GM12878 (cell line): ENCODE results near the gene PTGIS. TPM values are rescaled to one million over a fixed set of nuclear protein-coding genes. Genes with fewer than 3 reads are reported as not detected.

ENCODE experiments used
- ATAC-seq: fragments of 200-7000 bp; cut with Tn5 transposase; 3 replicates; pipeline ENCODE4 v1.9.1; 2020; ENCODE audit warnings: mild to moderate bottlenecking, moderate library complexity
- BruUV-seq: library from RNA; stranded (reverse); fragments of 400-500 nt; replicated peaks from 2 replicates; lab custom pipeline; 2021; lab: Mats Ljungman, UMichigan
- CTCF ChIA-PET: fragments of 300-600 bp; sonication (Branson Sonifier 250); formaldehyde crosslinking; extraction: SDS; loops from one replicate; lab custom pipeline; 2021; ENCODE audit warnings: inconsistent platforms; lab: Yijun Ruan, JAX
- POLR2A ChIA-PET: fragments of 350-600 bp; formaldehyde crosslinking; extraction: SDS; loops from one replicate; lab custom pipeline; 2021; ENCODE audit warnings: inconsistent platforms; lab: Charles Lee
- RAD21 ChIA-PET: fragments of 300-600 bp; sonication (Branson Sonifier 250); formaldehyde crosslinking; loops from one replicate; lab custom pipeline; 2023; ENCODE audit warnings: antibody characterized with exemption; ENCODE audit not compliant: unreplicated experiment; lab: Charles Lee
- SMC1A ChIA-PET: fragments of 300-600 bp; sonication (Branson Sonifier 250); formaldehyde crosslinking; loops from one replicate; lab custom pipeline; 2023; ENCODE audit not compliant: unreplicated experiment, uncharacterized antibody; lab: Charles Lee
- DNase-seq: peaks from one replicate; pipeline ENCODE4 v3.0.0-alpha.2; 2011; ENCODE audit warnings: low read depth, low spot score
- FAIRE-seq: peaks from 3 replicates; lab custom pipeline; 2011; peaks lifted over from hg19 to GRCh38; lab: Jason Lieb, UNC
- H2AFZ ChIP-seq: 2 replicates; pipeline ENCODE4 v1.6.0; 2011; ENCODE audit warnings: low read depth, low read length, control low read depth; ENCODE audit not compliant: control insufficient read depth
- H3K27ac ChIP-seq: 2 replicates; pipeline ENCODE4 v1.5.1; 2011; ENCODE audit warnings: control low read depth; ENCODE audit not compliant: control insufficient read depth, insufficient read depth
- H3K27me3 ChIP-seq, 2 experiments: replicated peaks in 1 of 2; 2 replicates each; pipeline versions ENCODE4 v1.6.0 to v1.6.1; 2011; ENCODE audit warnings: low read length in 1 of 2; ENCODE audit not compliant: control insufficient read depth in 2 of 2, insufficient read depth in 2 of 2
- H3K36me3 ChIP-seq, 2 experiments: 2 replicates each; pipeline ENCODE4 v1.5.1; 2011; ENCODE audit warnings: low read length in 1 of 2; ENCODE audit not compliant: control insufficient read depth in 2 of 2, insufficient read depth in 2 of 2
- H3K4me1 ChIP-seq: 2 replicates; pipeline ENCODE4 v1.6.1; 2011; ENCODE audit warnings: mild to moderate bottlenecking, low read length, moderate library complexity, mixed read lengths; ENCODE audit not compliant: control insufficient read depth, insufficient read depth
- H3K4me2 ChIP-seq: 2 replicates; pipeline ENCODE4 v1.6.0; 2011; ENCODE audit warnings: control low read depth; ENCODE audit not compliant: control insufficient read depth, insufficient read depth
- H3K4me3 ChIP-seq: fragments of 200-600 bp; sonication (generic); 2 replicates; pipeline ENCODE4 v1.5.1; 2016
- H3K79me2 ChIP-seq: 2 replicates; pipeline ENCODE4 v1.6.0; 2011; ENCODE audit warnings: low read length; ENCODE audit not compliant: control insufficient read depth, insufficient read depth
- H3K9ac ChIP-seq: 2 replicates; pipeline ENCODE4 v1.8.0; 2011; ENCODE audit warnings: low read length, control low read depth, mixed read lengths; ENCODE audit not compliant: control insufficient read depth, insufficient read depth
- H3K9me3 ChIP-seq: replicated peaks from 3 replicates; pipeline ENCODE4 v1.5.1; 2011; ENCODE audit warnings: mild to moderate bottlenecking, low read length; ENCODE audit not compliant: control insufficient read depth, insufficient read depth
- H4K20me1 ChIP-seq: 2 replicates; pipeline ENCODE4 v1.6.0; 2011; ENCODE audit not compliant: control insufficient read depth, insufficient read depth
- CBX3 ChIP-seq: fragments of 200-600 bp; sonication (generic); IDR thresholded peaks from 2 replicates; pipeline ENCODE4 v1.6.1; 2016; ENCODE audit warnings: low read depth, borderline replicate concordance
- CHD4 ChIP-seq: fragments of 200-600 bp; sonication (generic); IDR thresholded peaks from 2 replicates; pipeline ENCODE4 v1.6.1; 2016; ENCODE audit warnings: mild to moderate bottlenecking
- CTCF ChIP-seq, 3 experiments: IDR thresholded peaks in 2 of 3; conservative IDR thresholded peaks in 1 of 3; 2 replicates each; pipeline ENCODE4 v1.5.1; 2011; ENCODE audit warnings: low read depth in 3 of 3, low read length in 3 of 3, mild to moderate bottlenecking in 3 of 3, control low read depth in 2 of 3, moderate library complexity in 2 of 3, inconsistent platforms in 1 of 3, mixed read lengths in 1 of 3; ENCODE audit not compliant: control insufficient read depth in 2 of 3, insufficient read depth in 1 of 3; ENCODE audit errors: extremely low read depth in 1 of 3
- EP300 ChIP-seq, 2 experiments: fragments of 150-350 bp in 1 of 2; IDR thresholded peaks; 2 replicates each; pipeline ENCODE4 v1.6.1; 2011 to 2012; ENCODE audit warnings: low read depth in 2 of 2, low read length in 2 of 2, borderline replicate concordance in 1 of 2, improper control_type of control experiment in 1 of 2, inconsistent platforms in 1 of 2; ENCODE audit not compliant: control insufficient read depth in 1 of 2
- HDGF ChIP-seq: fragments of 450-650 bp; IDR thresholded peaks from 2 replicates; pipeline ENCODE4 v1.6.1; 2016; ENCODE audit warnings: antibody characterized with exemption
- KLF5 ChIP-seq: fragments of 450-650 bp; IDR thresholded peaks from 2 replicates; pipeline ENCODE4 v1.6.1; 2014; ENCODE audit warnings: mild to moderate bottlenecking; ENCODE audit not compliant: partially characterized antibody
- NFYA ChIP-seq: IDR thresholded peaks from 2 replicates; pipeline ENCODE4 v1.6.1; 2011; ENCODE audit warnings: low read depth, mild to moderate bottlenecking, low read length, improper control_type of control experiment, borderline replicate concordance
- RELB ChIP-seq: fragments of 450-650 bp; IDR thresholded peaks from 2 replicates; pipeline ENCODE4 v1.6.1; 2017; ENCODE audit warnings: low read depth, mild to moderate bottlenecking, moderate library complexity
- RUNX3 ChIP-seq: IDR thresholded peaks from 2 replicates; pipeline ENCODE4 v1.6.1; 2012; ENCODE audit warnings: low read length, inconsistent platforms
- STAT3 ChIP-seq: IDR thresholded peaks from 2 replicates; pipeline ENCODE4 v1.6.1; 2011; ENCODE audit warnings: low read depth, low read length, improper control_type of control experiment
- WRNIP1 ChIP-seq: IDR thresholded peaks from 2 replicates; pipeline ENCODE4 v1.6.1; 2011; ENCODE audit warnings: low read depth, low read length, improper control_type of control experiment, borderline replicate concordance
- ZBED1 ChIP-seq: IDR thresholded peaks from 2 replicates; pipeline ENCODE4 v1.6.1; 2016; ENCODE audit warnings: borderline replicate concordance
- ZNF592 ChIP-seq: fragments of 450-650 bp; IDR thresholded peaks from 2 replicates; pipeline ENCODE4 v1.6.1; 2017; ENCODE audit warnings: mild to moderate bottlenecking, moderate library complexity
- WGBS: methylation state at CpG from one replicate; pipeline ENCODE4 v1.1.6; 2016; ENCODE audit warnings: low lambda C conversion rate; ENCODE audit not compliant: insufficient replicate concordance, insufficient coverage; ENCODE audit errors: missing lambda C conversion rate; 5-methylcytosine and 5-hydroxymethylcytosine counted together
- in situ Hi-C: fragments of 300-500 bp; cut with MboI; formaldehyde crosslinking; loops from 9 replicates; pipeline ENCODE4 v1.14.3; 2018; ENCODE audit warnings: mixed read lengths
- intact Hi-C: fragments of 100-400 bp; cut with micrococcal nuclease; formaldehyde crosslinking; loops from one replicate; pipeline ENCODE4 v1.14.2; 2022; ENCODE audit not compliant: unreplicated experiment
- polyA plus RNA-seq, 11 experiments: library from polyadenylated mRNA; depleted of rRNA in 4 of 11; unstranded in 6 of 11; stranded (reverse) in 5 of 11; fragments of >200 nt; fragmentation: Nextera tagmentation in 4 of 11; fragmentation: Illumina TruSeq in 1 of 11; extraction: Ambion mirVana in 4 of 11; extraction: Trizol in 1 of 11; gene quantifications; 1 replicate in 1 of 11; 2 replicates in 10 of 11; pipeline versions ENCODE4 v1.2.1 to v1.2.3, GENCODE V29; 2011 to 2016; ENCODE audit warnings: inconsistent platforms in 2 of 11, missing spikeins in 2 of 11, low read depth in 1 of 11
- total RNA-seq, 4 experiments: library from RNA; depleted of rRNA in 3 of 4; stranded (reverse); fragments of >200 nt in 3 of 4; fragmentation: Illumina TruSeq in 1 of 4; extraction: Trizol in 1 of 4; gene quantifications; 2 replicates each; pipeline versions ENCODE4 v1.2.1 to v1.2.3, GENCODE V29; 2013 to 2021

The PTGIS gene
- total and polyA plus RNA-seq, 10 of the 15 experiments (the other 5 are each of a cell fraction or from before 2014, with no cell fraction given), result 0.10 TPM; not detected in 9

GRCh38 chr20:49616154-49617007 lies 48.4 kb upstream of the PTGIS start:
- in situ Hi-C loops, result no loop called here
- ChIA-PET SMC1A (interaction anchor here (0.6 to 4.2 kb wide), 4 partner anchors 14 to 229 kb away, joined by 3 to 22 read pairs (median 4); no protein-coding TSS in a partner anchor), RAD21 (interaction anchor here (1.0 kb wide), 1 partner anchor 52 kb away, joined by 4 read pairs; no protein-coding TSS in a partner anchor), CTCF (interaction anchor here (0.6 to 3.0 kb wide), 2 partner anchors 229 to 317 kb away, joined by 3 to 14 read pairs; no protein-coding TSS in a partner anchor), POLR2A (interaction anchor here (1.2 kb wide), 1 partner anchor 52 kb away, joined by 4 read pairs; no protein-coding TSS in a partner anchor)
- no peaks in the 10 kb centered on the region for H3K27me3 ChIP-seq
- H3K9me3 ChIP-seq, result no peaks in the 10 kb centered on the region
- WGBS, result 71% methylated on average over 10 of the region's 11 CpGs
- 0 out of 2 replicates have a peak, but pooled peaks cover 1% of the 10 kb centered on the region for H3K79me2 ChIP-seq
- no peak overlapping the region for H2AFZ ChIP-seq
- no TSS peak for BruUV-seq
- intact Hi-C loops, result no loop called here
- H3K9ac ChIP-seq, result no peak overlapping the region
- H3K36me3 ChIP-seq, result no peaks in the 10 kb centered on the region
- no peak overlapping the region for H3K27ac ChIP-seq
- H4K20me1 ChIP-seq, result no peaks in the 10 kb centered on the region
- H3K4me2 ChIP-seq, result no peak overlapping the region
- FAIRE-seq, result no peak
- H3K4me1 ChIP-seq, result peaks cover 24% of the 10 kb centered on the region
- H3K4me3 ChIP-seq, result no peak overlapping the region
- DNase-seq, result no peak
- no peak for ATAC-seq
- TF ChIP-seq KLF5 (no peak), HDGF (no peak), RELB (no peak), EP300 (IDR thresholded peaks at IDR 0.05; ENCODE audit: borderline replicate concordance in 1 of 2, control insufficient read depth in 1 of 2, low read depth in 2 of 2, low read length in 2 of 2) (no peak), ZBED1 (no peak), STAT3 (no peak), CTCF (IDR thresholded peaks at IDR 0.05 in 2 of 3, conservative IDR thresholded peaks at IDR 0.05 in 1 of 3; ENCODE audit: control insufficient read depth in 2 of 3, extremely low read depth in 1 of 3, insufficient read depth in 1 of 3, low read depth in 3 of 3, low read length in 3 of 3) (no peak), NFYA (no peak), WRNIP1 (no peak), CBX3 (no peak), ZNF592 (no peak), RUNX3 (no peak), CHD4 (no peak)
